Activated CD4-positive, alpha-beta T cell treated with anti-CD3 and anti-CD28 coated beads for 1 hour (primary cell): ENCODE results near the gene GAN.
"Not testable (repeated sequence)": the region's sequence is repeated elsewhere in the genome, so short reads cannot be mapped to it uniquely, and the experiment has no call there.

Experiments
- DNase-seq: peaks from one replicate; pipeline ENCODE4 v3.0.0-alpha.2; 2020

The GAN gene

DNA sequence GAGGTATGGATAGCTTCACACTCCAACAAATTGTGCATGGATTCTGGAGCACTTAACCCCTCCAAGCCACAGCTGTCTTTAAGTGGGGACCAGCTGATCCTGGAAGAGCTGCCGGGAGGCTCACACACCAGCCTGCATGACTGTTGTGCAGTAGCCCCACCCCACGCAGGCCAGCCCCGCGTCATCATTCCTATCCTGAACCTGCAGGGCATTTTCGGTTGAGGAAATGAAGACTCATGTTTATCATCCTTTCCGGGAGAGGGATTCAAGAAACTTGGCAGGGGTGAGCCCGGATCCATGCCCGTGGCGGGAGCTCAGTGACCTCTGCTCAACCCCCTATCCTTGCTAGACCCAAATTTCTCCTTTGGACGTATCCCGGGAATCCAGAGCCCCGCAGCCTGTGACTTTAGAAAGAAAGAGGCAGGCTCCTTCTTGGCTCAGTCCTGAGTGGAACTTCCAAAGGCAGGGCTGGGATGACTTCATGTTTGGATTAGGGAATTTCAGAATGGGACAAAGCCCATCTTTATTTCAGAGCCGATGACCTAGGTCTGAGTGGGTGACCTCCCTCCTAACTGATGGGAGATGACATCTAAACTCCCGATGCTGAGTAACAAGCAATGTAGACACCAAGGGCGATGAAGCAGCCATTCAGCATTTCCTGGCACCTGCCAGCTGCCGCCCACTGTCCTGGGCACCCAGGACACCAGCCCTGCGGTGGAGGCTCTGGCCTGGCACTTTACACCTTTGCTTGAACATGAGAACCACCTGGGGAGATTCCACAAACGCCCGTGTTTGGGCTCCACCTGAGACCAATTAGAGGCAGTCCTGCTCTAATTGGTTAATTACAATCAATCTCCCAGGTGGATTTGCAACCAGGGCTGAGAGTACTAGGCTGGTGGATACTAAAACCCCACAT is 86.5 kb downstream of the GAN start:
- DNase-seq, result no peak

- no peak for DNase-seq
These were observed 88.4 kb downstream of the GAN start for GRCh38 chr16:81403208-81403600.

- peak; percentile 66 for DNase-seq
These were observed 89.0 kb downstream of the GAN start for GRCh38 chr16:81403601-81404391.

DNA sequence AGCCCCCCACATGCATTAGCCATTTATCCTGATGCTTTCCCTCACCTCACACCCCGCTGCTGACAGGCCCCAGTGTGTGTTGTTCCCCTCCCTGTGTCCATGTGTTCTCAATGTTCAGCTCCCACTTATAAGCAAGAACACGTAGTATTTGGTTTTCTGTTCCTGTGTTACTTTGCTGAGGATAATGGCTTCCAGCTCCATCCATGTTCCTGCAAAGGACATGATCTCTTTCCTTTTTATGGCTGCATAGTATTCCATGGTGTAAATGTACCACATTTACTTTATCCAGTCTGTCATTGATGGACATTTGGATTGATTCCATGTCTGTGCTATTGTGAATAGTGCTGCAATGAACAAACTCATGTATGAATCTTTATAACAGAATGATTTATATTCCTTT is 90.2 kb downstream of the GAN start:
- not testable (repeated sequence) for DNase-seq

DNA sequence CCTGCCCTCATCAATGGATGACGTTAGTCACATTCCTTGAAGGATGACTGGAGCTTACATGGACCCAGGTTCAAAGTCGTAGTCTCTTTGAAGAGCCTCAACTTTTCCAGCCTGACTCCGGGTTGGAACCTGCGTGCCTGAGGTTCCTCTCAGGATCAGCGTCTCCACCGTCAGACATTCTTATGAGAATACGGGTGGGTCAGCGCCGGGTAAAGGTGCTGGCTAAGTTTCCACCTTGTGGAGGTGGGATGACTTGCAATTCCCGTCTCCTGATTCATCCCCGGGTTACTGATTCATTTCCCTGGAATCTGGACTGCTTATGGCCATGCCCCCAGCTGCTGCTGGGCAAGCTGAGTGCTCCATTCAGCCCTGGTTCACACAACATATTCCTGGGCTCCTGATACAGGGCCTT is 90.9 kb downstream of the GAN start:
- no peak for DNase-seq

GRCh38 chr16:81408409-81408950 is 93.7 kb downstream of the GAN start:
- no peak for DNase-seq

GRCh38 chr16:81409016-81409556 is 94.3 kb downstream of the GAN start:
- DNase-seq, result no peak

DNA sequence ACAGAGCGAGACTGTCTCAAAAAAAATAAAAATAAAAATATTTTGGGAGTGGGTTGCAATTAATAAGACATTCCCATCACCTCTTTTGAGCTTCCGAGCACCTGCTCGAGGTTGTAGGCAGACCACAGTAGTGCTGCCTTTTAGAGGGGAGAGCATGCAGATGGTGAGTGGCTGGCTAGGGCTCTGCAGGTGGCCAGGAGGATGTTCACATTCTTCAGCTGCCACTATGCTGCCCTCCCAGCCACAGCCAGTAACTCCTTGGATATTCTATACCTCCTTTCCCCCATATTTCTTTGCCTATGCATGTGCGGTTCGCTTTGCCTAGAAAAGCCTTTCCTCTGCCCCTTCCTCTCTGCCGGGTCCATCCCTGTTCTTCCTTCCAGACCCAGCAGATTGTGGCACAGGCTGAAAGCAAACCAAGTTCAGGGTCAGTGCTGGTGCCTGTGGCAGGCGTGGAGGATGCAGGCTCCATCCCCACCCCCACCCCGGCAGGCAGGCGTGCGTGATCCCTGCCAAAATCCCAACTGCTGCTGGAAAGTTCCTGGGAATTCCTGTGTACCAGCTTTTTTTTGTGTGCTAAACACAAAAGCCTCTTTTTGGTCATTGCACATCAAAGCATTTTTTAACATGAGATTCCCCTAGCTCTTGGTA is 96.0 kb downstream of the GAN start:
- no peak for DNase-seq

DNA sequence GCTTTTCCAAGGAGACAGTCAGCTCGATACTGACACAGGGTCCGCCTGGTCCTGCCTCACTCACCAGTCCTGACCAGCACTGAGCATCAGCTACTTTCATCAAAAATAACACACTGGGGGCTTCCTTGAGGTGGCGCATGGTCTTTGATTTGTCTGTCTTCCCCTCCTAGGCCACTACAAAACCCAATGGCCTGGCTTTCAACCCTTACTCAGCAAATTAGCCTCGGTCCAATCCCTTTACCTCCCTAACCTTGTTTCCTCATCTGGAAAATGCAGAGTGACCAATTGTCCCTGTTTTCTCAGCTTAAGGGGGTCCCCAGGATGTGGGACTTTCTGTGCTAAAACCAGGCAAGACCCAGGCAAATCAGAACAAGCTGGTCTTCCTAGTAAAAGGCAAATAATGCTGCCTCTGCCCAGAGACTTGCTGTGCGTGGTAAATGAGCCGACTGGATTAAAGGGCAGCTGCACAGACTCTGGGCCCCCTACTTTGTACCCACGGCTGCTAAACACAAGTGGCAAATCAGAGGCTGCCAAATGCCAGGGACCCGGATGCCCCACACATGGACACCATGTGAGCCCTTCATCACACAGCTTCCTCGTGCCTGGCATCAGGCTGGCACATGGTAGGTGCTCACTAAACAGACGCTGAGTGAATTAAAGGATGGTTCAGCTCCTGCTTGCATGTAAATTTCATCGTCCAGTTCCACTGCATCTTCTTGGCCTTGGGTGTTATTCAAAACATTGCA is 98.7 kb downstream of the GAN start:
- no peak for DNase-seq

- DNase-seq, result no peak
These were observed 101.0 kb downstream of the GAN start for GRCh38 chr16:81415751-81416150.

- DNase-seq, result no peak
These were observed 102.0 kb downstream of the GAN start for GRCh38 chr16:81416749-81417148.

- DNase-seq, result no peak
These were observed 102.4 kb downstream of the GAN start for GRCh38 chr16:81417210-81417609.

GRCh38 chr16:81419806-81420205 is 105.0 kb downstream of the GAN start:
- DNase-seq, result no peak

- no peak for DNase-seq
These were observed 106.4 kb downstream of the GAN start for GRCh38 chr16:81421126-81421525.

DNA sequence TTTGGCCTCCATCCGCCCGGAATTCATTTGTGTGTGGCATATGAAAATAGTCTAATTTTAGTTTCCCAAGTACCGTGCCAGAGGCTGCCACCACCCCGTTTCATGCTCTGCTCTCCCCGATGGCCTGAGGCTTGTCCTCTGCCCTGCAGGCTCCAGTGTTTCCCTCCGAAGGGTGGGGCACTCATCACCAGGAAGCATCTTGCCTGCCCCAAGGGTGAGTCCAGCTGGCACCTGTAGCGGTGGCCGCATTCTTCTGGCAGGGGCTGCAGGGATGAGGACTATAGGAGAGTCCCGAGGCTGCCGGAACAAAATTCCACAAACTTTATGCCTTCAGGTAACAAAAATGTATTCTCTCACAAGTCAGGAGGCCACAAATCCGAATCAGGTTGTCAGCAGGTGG is 106.8 kb downstream of the GAN start:
- DNase-seq, result no peak

DNA sequence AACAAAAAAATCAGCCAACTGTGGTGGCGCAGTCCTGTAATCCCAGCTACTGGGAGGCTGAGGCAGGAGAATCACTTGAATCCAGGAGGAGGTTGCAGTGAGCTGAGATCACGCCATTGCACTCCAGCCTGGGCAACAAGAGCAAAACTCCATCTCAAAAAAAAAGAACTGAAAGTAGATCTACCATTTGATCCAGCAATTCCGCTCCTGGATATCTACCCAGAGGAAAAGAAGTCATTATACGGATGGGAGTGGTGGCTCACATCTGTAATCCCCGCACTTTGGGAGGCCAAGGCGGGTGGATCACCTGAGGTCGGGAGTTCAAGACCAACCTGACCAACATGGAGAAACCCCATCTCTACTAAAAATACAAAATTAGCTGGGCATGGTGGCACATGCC is 107.4 kb downstream of the GAN start:
- not testable (repeated sequence) for DNase-seq

DNA sequence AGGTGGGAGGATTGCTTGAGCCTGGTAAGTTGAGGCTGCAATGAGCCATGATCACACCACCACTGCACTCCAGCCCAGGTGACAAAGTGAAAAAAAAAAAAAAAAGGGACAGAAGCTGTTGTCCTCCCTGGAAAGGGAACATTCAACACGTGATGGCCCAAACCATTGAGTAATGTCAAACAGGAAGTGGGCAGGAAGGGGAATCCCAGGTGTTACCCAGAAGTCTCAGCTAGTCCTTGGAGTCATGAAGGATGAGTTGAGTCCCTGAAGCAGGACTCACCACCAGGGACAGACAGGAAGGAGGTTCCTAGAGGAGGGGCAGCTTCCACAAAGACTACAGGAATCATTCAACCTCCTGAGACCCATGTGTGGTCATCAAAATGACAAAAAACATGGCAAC is 110.0 kb downstream of the GAN start:
- DNase-seq, result no peak

- no peak for DNase-seq
These were observed 112.5 kb downstream of the GAN start for GRCh38 chr16:81427219-81427618.

DNA sequence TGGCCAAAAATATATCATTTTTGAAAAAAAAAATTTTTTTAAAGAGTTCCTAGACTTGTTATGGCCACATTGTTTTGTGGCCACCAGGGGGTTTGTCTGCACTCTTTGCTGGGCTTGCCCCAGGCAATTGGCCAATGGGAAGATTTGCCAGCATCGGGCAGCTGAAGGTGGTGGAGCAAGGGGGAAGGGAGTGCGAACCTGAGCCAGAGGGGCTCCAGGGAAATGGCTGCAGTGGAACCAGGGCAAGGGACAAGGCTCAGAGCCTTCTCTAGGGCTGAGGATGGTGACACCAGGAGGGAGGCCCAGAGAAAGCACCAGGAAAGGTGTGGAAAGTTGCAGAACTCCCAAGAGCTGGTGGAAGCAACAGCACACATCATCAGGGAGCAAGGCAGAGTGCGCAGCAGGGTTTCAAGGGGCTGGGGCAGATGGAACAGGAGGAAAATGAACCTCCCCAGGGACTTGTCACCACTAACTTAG is 114.3 kb downstream of the GAN start:
- no peak for DNase-seq

GRCh38 chr16:81431554-81432353 is 117.0 kb downstream of the GAN start:
- no peak for DNase-seq

DNA sequence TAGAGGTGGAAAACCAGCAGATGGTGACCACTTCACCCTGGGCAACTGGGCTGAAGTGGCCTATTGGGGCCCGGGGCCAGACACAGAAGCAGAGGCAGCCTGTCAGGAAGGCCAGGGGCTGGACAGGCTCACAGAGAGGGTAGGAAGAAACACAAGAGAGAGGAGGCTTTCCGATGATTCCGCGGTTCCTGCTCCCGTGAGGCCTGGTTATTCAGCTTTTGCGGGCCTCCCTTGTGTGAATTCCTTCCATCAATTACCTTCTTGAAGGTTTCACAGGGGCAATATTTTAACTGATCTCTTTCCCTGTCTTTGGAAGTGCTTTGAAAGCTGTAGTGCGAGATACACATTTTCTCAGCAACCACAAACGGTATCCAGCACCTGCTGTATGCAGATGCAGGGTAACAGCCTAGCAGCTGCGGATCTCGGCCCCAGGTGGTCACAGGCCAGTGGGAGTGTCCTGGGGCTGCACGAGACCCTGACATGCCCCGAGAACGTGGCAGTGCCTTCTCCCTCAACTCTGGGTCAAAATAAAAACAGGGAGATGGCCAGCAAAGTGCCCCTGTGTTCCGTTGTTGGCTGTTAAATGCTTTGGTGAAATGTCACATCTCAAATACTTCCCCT is 118.3 kb downstream of the GAN start:
- DNase-seq, result no peak
